ENCODE measurements around the gene DNAJC7.
A peak's percentile ranks its signal among the peaks of the same experiment; 100 is the strongest.
"Not testable (repeated sequence)": the region's sequence is repeated elsewhere in the genome, so short reads cannot be mapped to it uniquely, and the experiment has no call there.

Gene DNAJC7

GRCh38 chr17:41948762-41949460 lies 68.3 kb downstream of the DNAJC7 start:
- DNase-seq = no peak

GRCh38 chr17:41944943-41945342 lies 72.3 kb downstream of the DNAJC7 start:
- DNase-seq = no peak

- DNase-seq = no peak
Observed at GRCh38 chr17:41943492-41943891, 73.7 kb downstream of the DNAJC7 start.

GRCh38 chr17:41942626-41943373 lies 74.4 kb downstream of the DNAJC7 start:
- no peak for DNase-seq

- DNase-seq = no peak
Observed at GRCh38 chr17:41941168-41941567, 76.1 kb downstream of the DNAJC7 start.

- DNase-seq = no peak
Observed at GRCh38 chr17:41939693-41940090, 77.5 kb downstream of the DNAJC7 start.

GRCh38 chr17:41939044-41939692 lies 78.1 kb downstream of the DNAJC7 start:
- peak; percentile 90 to 92 for DNase-seq

GRCh38 chr17:41937970-41938954 lies 79.0 kb downstream of the DNAJC7 start:
- peak; percentile 6 to 41 for DNase-seq

GRCh38 chr17:41935641-41936040 lies 81.6 kb downstream of the DNAJC7 start:
- no peak for DNase-seq

GRCh38 chr17:41932816-41933389 lies 84.3 kb downstream of the DNAJC7 start:
- no peak for DNase-seq

- DNase-seq = not testable (repeated sequence)
Observed at GRCh38 chr17:41931715-41932114, 85.5 kb downstream of the DNAJC7 start.

GRCh38 chr17:41930833-41931156 lies 86.4 kb downstream of the DNAJC7 start:
- DNase-seq = not testable (repeated sequence)

GRCh38 chr17:41930009-41930832 lies 87.0 kb downstream of the DNAJC7 start, which contains the start of gene ODAD4:
TSS of gene ODAD4 (plus strand) at chr17:41930617. CDS start at chr17:41930724, 107 bp downstream.
- peak; percentile 95 to 96 for DNase-seq

- no peak for DNase-seq
Observed at GRCh38 chr17:41928693-41929251, 88.5 kb downstream of the DNAJC7 start.

Data from NCI-H524 (cell line).